Measurements from ENCODE around the gene PPFIA2.
"Not testable (repeated sequence)": the region's sequence is repeated elsewhere in the genome, so short reads cannot be mapped to it uniquely, and the experiment has no call there.

PPFIA2 gene

GRCh38 chr12:81712536-81712935 is 46.6 kb downstream of the PPFIA2 start:
- Mint-ChIP-seq H3K4me1 (no peaks in the 10 kb centered on the region), H3K4me3 (no peak overlapping the region), H3K27me3 (no peaks in the 10 kb centered on the region), H3K27ac (no peak overlapping the region), H3K9me3 (no peaks in the 10 kb centered on the region)
- DNase-seq (no peak), ATAC-seq (no peak)

GRCh38 chr12:81705586-81705985 is 53.6 kb downstream of the PPFIA2 start:
- no peak for DNase-seq
- no peak for ATAC-seq
- H3K27ac Mint-ChIP-seq: no peak overlapping the region
- H3K4me3 Mint-ChIP-seq: no peak overlapping the region
- no peaks in the 10 kb centered on the region for H3K9me3 Mint-ChIP-seq
- H3K4me1 Mint-ChIP-seq: no peaks in the 10 kb centered on the region
- H3K27me3 Mint-ChIP-seq: no peaks in the 10 kb centered on the region

DNA sequence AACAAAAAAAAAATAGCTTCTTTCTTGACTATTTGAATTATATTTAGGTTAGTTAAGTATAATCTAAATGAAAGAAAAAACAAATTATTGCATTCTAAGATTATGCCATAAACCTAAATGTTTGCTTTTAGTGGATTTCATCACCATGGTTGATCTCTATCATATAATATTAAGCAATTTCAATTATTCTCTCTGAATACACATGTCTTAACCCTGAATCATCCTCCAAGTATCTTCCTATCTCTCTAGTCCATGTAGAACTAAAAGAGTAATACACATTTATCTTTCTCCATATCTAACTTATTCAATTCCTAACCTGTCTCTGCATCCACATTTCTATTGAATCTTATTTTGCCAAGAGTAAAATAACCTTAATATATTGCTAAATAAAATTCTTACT is 59.6 kb downstream of the PPFIA2 start:
- no peak overlapping the region for H3K4me3 Mint-ChIP-seq

DNA sequence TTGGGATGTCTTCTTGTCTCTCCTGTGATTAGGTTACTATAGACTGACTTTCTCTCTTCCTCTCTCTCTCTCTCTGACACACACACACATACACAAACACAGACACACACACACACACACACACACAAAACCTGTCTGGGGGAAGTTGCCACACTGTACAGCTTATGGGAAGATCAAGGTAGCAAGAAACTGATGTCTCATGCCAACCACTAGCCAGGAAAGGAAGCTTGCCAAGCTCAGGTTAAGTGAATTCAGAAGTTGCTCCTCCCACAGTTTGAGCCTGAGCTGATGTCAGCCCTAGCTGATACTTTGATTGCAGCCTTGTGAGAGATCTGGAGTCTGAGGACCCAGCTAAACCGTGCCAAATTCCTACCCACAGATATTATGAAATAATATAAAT is 67.1 kb downstream of the PPFIA2 start:
- DNase-seq (no peak), ATAC-seq (no peak)
- H3K27me3 Mint-ChIP-seq: no peaks in the 10 kb centered on the region
- no peak overlapping the region for H3K27ac Mint-ChIP-seq
- H3K4me1 Mint-ChIP-seq: no peaks in the 10 kb centered on the region
- no peak overlapping the region for H3K4me3 Mint-ChIP-seq
- H3K9me3 Mint-ChIP-seq: no peaks in the 10 kb centered on the region

More for the DNA sequence above, 59.6 kb downstream of the PPFIA2 start:
- no peak overlapping the region for H3K27ac Mint-ChIP-seq
- H3K27me3 Mint-ChIP-seq: no peaks in the 10 kb centered on the region
- ATAC-seq (no peak), DNase-seq (no peak)
- no peaks in the 10 kb centered on the region for H3K4me1 Mint-ChIP-seq
- no peaks in the 10 kb centered on the region for H3K9me3 Mint-ChIP-seq

GRCh38 chr12:81683881-81684280 is 75.3 kb downstream of the PPFIA2 start:
- ATAC-seq: no peak
- no peaks in the 10 kb centered on the region for H3K27me3 Mint-ChIP-seq
- no peaks in the 10 kb centered on the region for H3K9me3 Mint-ChIP-seq
- no peak overlapping the region for H3K4me3 Mint-ChIP-seq
- no peaks in the 10 kb centered on the region for H3K4me1 Mint-ChIP-seq
- no peak for DNase-seq
- no peak overlapping the region for H3K27ac Mint-ChIP-seq

- DNase-seq (no peak), ATAC-seq (no peak)
- Mint-ChIP-seq H3K4me1 (no peaks in the 10 kb centered on the region), H3K9me3 (no peaks in the 10 kb centered on the region), H3K4me3 (no peak overlapping the region), H3K27ac (no peak overlapping the region), H3K27me3 (peaks cover 7% of the 10 kb centered on the region)
These were observed 79.5 kb downstream of the PPFIA2 start for GRCh38 chr12:81679614-81680013.

GRCh38 chr12:81670759-81671158 is 88.4 kb downstream of the PPFIA2 start:
- no peak for ATAC-seq

GRCh38 chr12:81668475-81668874 is 90.7 kb downstream of the PPFIA2 start:
- Mint-ChIP-seq H3K27me3 (no peaks in the 10 kb centered on the region), H3K27ac (no peak overlapping the region), H3K9me3 (no peaks in the 10 kb centered on the region), H3K4me1 (peaks cover 5% of the 10 kb centered on the region), H3K4me3 (no peak overlapping the region)
- peak; percentile 29 to 66 for DNase-seq
- peak; percentile 100 for ATAC-seq

More at GRCh38 chr12:81670759-81671158, 88.4 kb downstream of the PPFIA2 start:
- peaks cover 5% of the 10 kb centered on the region for H3K4me1 Mint-ChIP-seq
- no peak overlapping the region for H3K27ac Mint-ChIP-seq
- no peaks in the 10 kb centered on the region for H3K27me3 Mint-ChIP-seq
- no peaks in the 10 kb centered on the region for H3K9me3 Mint-ChIP-seq
- no peak for DNase-seq
- no peak overlapping the region for H3K4me3 Mint-ChIP-seq

- H3K27ac Mint-ChIP-seq, DNase-seq, H3K4me1 Mint-ChIP-seq, H3K27me3 Mint-ChIP-seq, H3K9me3 Mint-ChIP-seq, H3K4me3 Mint-ChIP-seq, ATAC-seq: not testable (repeated sequence)
These were observed 99.8 kb downstream of the PPFIA2 start for GRCh38 chr12:81659310-81659709.

DNA sequence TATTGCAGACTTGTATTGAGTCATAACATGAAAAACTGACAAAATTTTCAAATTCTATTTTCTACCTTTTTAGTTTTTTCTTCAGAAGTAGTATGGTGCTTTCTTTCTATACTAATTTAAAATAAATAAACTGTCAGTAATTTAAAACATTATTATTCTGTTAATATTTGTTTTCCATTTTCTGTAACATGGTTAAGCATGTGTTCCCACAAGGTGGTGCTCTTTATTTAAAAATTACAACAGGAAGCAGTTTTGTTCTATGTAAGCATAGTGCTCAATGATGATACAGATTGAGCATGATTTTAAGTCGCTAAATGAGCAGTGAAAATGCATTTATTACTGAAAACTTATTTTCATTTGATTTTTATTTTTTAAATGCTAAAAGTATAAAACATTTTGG is 114.6 kb downstream of the PPFIA2 start:
- Mint-ChIP-seq H3K27ac (no peak overlapping the region), H3K9me3 (no peaks in the 10 kb centered on the region), H3K4me3 (no peak overlapping the region), H3K27me3 (peaks cover 18% of the 10 kb centered on the region), H3K4me1 (no peaks in the 10 kb centered on the region)
- ATAC-seq (peak; percentile 64), DNase-seq (no peak)

DNA sequence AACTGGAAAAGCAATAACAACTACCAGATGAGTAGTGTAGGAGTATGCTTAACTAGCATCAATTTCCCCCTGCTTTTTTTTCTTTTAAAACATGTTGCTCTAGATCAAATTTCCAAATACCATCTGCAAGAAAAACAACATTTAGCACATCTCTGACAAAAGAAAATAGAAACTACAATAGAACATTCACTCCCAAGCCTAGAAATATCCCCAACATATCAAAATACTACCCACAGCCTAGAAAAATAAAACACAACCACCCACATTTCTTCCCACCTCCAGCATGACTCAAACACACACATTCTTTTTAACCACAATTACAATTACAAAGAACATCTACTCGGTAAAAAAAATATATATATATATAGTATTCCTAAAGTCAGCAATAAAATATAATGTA is 120.0 kb downstream of the PPFIA2 start:
- Mint-ChIP-seq H3K9me3 (no peaks in the 10 kb centered on the region), H3K4me1 (no peaks in the 10 kb centered on the region), H3K27me3 (peaks cover 28% of the 10 kb centered on the region), H3K4me3 (no peak overlapping the region), H3K27ac (peak overlapping the region in 1 of 2 donors; percentile 57)
- ATAC-seq (no peak), DNase-seq (no peak)

- no peak overlapping the region for H3K4me3 Mint-ChIP-seq
- no peak overlapping the region for H3K27ac Mint-ChIP-seq
- no peak for ATAC-seq
- peaks cover 12% of the 10 kb centered on the region for H3K27me3 Mint-ChIP-seq
- H3K4me1 Mint-ChIP-seq: no peaks in the 10 kb centered on the region
- no peaks in the 10 kb centered on the region for H3K9me3 Mint-ChIP-seq
- DNase-seq: no peak
These were observed 126.0 kb downstream of the PPFIA2 start for GRCh38 chr12:81633127-81633526.

- no peak for ATAC-seq
- Mint-ChIP-seq H3K4me3 (no peak overlapping the region), H3K9me3 (no peaks in the 10 kb centered on the region), H3K4me1 (no peaks in the 10 kb centered on the region), H3K27me3 (no peaks in the 10 kb centered on the region), H3K27ac (no peak overlapping the region)
- DNase-seq: no peak
These were observed 131.6 kb downstream of the PPFIA2 start for GRCh38 chr12:81627336-81628189.

DNA sequence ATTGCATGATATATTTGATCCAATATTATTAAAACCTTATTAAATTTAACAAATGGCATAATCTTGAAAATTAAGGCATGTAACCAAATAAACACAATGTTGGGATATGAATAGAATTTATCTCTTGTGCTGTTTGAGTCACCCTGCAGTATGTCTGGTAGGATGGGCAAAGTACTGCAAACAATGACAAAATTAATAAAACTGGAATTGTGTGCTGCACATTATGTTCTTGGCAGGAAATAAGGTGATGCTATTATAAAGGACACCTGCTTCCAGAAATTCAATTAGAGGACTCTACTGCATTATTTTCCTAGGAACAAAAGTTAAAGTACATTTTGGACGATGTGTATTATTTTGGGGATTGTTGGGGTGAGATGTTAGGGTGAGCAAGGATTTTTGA is 132.7 kb downstream of the PPFIA2 start:
- Mint-ChIP-seq H3K27me3 (no peaks in the 10 kb centered on the region), H3K9me3 (no peaks in the 10 kb centered on the region), H3K4me3 (no peak overlapping the region), H3K27ac (no peak overlapping the region), H3K4me1 (no peaks in the 10 kb centered on the region)
- DNase-seq: no peak
- no peak for ATAC-seq

DNA sequence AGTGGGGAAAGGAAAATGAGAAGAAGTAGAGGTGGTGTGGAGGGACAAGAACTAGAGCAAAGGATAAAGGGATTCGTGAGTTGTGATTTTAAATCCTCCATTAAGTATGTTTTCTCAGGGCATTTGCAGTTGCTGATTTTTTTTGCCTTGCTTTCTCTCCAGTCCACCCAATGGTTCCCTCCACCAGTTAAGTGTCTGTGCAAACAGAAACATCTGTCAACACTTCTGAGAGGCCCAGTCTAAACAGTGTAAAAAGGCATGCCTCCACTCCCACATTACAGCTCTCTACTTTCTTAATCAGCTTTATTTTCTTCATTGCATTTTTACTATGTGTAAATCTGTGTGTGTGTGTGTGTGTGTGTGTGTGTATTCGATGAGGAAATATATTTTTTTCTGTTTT is 141.2 kb downstream of the PPFIA2 start:
- Mint-ChIP-seq H3K9me3 (no peaks in the 10 kb centered on the region), H3K27me3 (no peaks in the 10 kb centered on the region), H3K4me1 (no peaks in the 10 kb centered on the region), H3K27ac (no peak overlapping the region), H3K4me3 (no peak overlapping the region)
- ATAC-seq (no peak), DNase-seq (no peak)

DNA sequence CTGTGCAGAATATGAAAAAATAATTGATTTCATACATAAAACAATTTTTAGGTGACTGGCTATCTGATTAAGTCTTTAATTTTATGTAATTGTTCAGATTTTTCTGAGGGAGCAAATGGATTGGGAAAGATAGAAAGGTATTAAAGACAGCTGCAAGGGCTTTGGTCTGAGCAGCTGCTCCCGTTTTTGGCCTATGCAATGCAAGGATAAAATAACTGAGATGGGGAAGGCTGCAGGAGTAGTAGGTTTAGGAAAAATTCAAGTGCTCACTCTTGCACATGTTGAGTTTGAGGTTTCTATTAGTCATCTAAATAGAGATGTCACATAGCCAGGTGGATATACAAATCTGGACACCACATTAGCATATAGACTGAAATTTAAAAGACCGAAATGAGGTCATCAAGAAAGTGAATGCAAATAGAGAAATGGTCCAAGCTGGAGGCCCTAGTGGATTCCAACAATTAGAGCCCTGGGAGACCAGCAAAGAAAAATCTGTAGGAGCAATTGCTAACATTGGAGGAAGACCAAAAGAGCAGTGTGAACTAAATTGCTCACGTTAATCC is 144.0 kb downstream of the PPFIA2 start:
- Mint-ChIP-seq H3K4me1 (no peaks in the 10 kb centered on the region), H3K9me3 (no peaks in the 10 kb centered on the region), H3K4me3 (no peak overlapping the region), H3K27ac (no peak overlapping the region), H3K27me3 (no peaks in the 10 kb centered on the region)
- no peak for ATAC-seq
- no peak for DNase-seq
